Subcutaneous preadipocyte (primary cell): Measurements from ENCODE around the gene AGAP5. TPM values are rescaled to one million over a fixed set of nuclear protein-coding genes. Genes with fewer than 3 reads are reported as not detected.

Source experiments
- small RNA-seq: library from RNA; depleted of rRNA; stranded (forward); fragments of <200 nt; gene quantifications from one replicate; pipeline ENCODE3, GENCODE V24; 2012
- total RNA-seq: library from RNA; depleted of rRNA; stranded (reverse); fragments of >200 nt; gene quantifications from 2 replicates; pipeline ENCODE4 v1.2.3, GENCODE V29; 2012

Gene AGAP5
- 3.3 and 5.5 TPM in 2 replicates for total RNA-seq

DNA sequence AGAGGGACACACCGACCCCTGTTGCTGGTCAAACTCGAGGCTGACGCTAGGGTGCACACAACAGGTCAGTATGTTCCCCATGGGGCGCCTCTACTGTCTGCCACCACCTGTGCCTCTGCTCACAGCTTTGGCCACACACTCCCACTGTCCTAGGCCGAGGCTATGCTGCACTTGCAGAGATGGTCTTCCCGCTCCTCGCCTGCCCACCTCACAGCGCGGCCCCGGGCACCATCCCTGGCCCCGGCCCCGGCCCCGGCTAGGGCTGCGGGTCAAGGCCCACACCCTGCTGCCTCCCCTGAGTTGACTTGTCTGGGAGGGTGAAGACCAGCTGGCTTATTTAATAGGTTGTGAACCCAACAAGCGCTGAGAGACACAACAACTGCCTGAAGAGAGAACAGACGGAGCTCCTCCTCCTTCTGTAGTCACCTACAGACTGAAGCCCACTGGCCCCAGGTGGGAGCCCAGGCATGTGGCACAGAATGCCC is at the start of gene AGAP5:
Gene AGAP5 (minus strand): TSS at position 435 of the 485 bp plus-strand sequence. CDS start 354 bp downstream, at position 81.

DNA sequence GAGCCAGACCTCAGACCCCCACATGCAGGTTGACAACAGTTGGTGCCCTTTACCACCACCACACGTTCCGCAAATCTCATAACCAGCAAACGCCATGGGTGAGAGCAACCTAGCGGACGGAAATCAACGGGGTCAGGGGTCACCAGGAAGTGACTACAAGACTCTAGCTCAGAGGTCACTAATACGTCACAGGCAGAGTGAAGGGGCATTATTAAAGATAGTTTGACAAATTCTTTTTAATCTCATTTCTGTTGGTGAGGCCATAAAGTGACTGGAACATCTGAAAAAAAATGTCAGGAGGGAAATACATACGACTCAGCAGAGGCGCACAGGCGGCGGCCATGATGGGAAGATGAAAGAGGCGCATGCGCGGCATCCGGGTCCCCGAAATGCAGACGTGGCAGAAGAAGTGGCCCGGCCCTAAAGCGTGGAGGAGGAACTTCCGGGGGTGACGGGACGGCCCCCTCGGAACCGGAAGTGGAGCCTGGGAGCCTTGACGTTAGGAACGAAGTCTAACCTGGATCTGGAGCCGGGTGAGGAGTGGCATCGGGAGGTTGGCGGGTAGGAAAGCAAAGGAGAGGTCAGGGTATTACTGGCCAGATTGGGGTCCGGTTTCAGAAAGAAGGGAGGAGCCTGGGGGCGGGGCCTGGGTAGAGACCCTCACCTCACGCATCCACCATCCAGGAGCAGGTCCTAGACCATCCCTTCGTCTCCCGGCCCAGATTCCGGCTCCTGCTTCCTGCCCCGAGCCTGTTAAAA is 46.2 kb upstream of the AGAP5 start, which contains the start of gene SEC24C:
Gene SEC24C (plus strand): TSS at position 468 of the 759 bp plus-strand sequence. CDS start 2,461 bp downstream, outside the sequence.

DNA sequence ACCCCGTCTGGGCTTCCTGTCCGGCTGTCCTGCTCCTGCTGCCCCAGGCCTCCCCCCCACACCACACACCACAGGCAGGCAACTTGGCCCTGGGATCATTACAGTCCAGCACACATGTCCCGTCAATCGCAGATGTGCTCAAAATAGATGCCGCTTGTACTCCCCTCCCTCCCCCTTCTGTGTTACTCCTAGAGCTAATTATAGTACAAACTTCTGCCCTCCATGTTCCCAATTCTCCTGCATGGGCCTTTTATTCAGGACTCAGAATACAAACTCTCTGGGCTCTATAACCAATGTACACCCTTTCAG is 42.0 kb downstream of the AGAP5 start, which contains the start of gene SYNPO2L:
Gene SYNPO2L (minus strand): TSS at position 40 of the 309 bp plus-strand sequence. CDS start 107 bp downstream, outside the sequence.

DNA sequence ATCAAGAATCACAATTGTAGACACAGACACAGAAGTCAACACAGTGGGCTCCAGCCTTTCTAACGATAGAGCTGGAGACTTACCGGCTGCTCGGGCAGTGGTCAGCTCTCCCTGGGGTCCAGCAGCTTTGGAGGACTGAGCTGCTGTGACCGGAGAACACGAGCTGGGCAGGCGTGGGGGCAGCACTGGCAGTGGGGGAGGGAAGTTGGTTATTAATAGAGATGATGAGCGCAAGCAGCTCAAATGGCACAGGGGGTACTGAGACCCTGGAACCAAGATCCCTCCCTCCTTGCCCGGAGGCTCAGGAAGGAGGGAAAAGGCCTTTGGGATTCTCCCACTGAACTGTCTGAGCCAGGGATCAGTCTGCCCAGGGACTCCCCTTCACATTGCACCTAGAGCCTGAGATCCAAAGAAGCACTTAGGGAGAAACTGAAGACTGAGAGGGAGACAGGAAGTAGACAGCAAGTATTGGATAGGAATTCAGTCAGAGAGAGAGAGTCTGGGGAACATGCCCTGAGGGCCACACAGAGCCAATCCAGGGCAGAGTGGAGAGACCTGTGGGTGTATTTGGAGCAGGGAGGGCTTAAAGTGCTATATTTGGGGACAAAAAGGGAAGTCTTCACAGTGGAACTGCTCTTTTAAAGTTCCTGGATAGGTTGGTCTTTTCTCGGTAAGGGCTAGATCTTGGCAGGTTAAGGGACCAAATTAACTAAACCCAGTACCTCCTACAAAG is 56.4 kb downstream of the AGAP5 start, which contains the start of gene MYOZ1:
Gene MYOZ1 (minus strand): TSS at position 147 of the 733 bp plus-strand sequence. CDS start 1,457 bp downstream, outside the sequence.

Small RNAs within 50 kb of the gene (small RNA-seq; reads per million reads assigned to genes)
- not detected for gene AC022400.4
- not detected for gene RNA5SP320

Other genes with a start within 250 kb of the AGAP5 start
- gene PPP3CB, start 202.1 kb downstream of the AGAP5 start, total RNA-seq, result 23.3 and 25.7 TPM in 2 replicates
- gene USP54, start 106.8 kb downstream of the AGAP5 start, total RNA-seq, result 8.1 and 10.4 TPM in 2 replicates
- not detected in 2 replicates for gene MYOZ1, start 56.6 kb downstream of the AGAP5 start, total RNA-seq
- under 0.01 TPM in 1 of 2 replicates, not detected in the other for gene SYNPO2L, start 42.1 kb downstream of the AGAP5 start, total RNA-seq
- gene SEC24C, start 46.3 kb upstream of the AGAP5 start, total RNA-seq, result 32.7 and 56.3 TPM in 2 replicates
- 19.7 and 19.8 TPM in 2 replicates for gene CHCHD1, start 83.9 kb upstream of the AGAP5 start, total RNA-seq
- 47.8 and 55.3 TPM in 2 replicates for gene ZSWIM8, start 87.5 kb upstream of the AGAP5 start, total RNA-seq
- 14.3 and 20.1 TPM in 2 replicates for gene NDST2, start 113.5 kb upstream of the AGAP5 start, total RNA-seq
- 18.7 and 22.1 TPM in 2 replicates for gene CAMK2G, start 176.4 kb upstream of the AGAP5 start, total RNA-seq
- 26.8 and 63.9 TPM in 2 replicates for gene PLAU, start 213.0 kb upstream of the AGAP5 start, total RNA-seq